Measurements from ENCODE around the gene GNS. TPM values are rescaled to one million over a fixed set of nuclear protein-coding genes. Genes with fewer than 3 reads are reported as not detected.

Gene GNS
- total RNA-seq, 1 donor from 2014 or later, result 19.9 TPM

- intact Hi-C loops (cut with micrococcal nuclease), result loop anchor here (2.0 to 5.0 kb wide), 3 partner anchors 90 to 353 kb away; partner anchors contain the start of gene XPOT
- no peak overlapping the region for H3K27ac Mint-ChIP-seq
- DNase-seq, result no peak
- H3K9me3 Mint-ChIP-seq, result no peaks in the 10 kb centered on the region
- peaks cover 2% of the 10 kb centered on the region for H3K27me3 Mint-ChIP-seq
- peaks cover 45% of the 10 kb centered on the region for H3K4me1 Mint-ChIP-seq
- H3K36me3 Mint-ChIP-seq (ENCODE audit: low read depth), result peaks cover 5% of the 10 kb centered on the region
- H3K4me3 Mint-ChIP-seq, result peak overlapping the region; percentile 4
Observed at GRCh38 chr12:64757771-64758170, 1.4 kb downstream of the GNS start.

GRCh38 chr12:64756376-64756775, 2.8 kb downstream of the GNS start:
- intact Hi-C loops (cut with micrococcal nuclease), result loop anchor here (5.0 kb wide), 2 partner anchors 89 to 299 kb away; no protein-coding TSS in a partner anchor
- no peaks in the 10 kb centered on the region for H3K27me3 Mint-ChIP-seq
- peaks cover 46% of the 10 kb centered on the region for H3K4me1 Mint-ChIP-seq
- no peak overlapping the region for H3K4me3 Mint-ChIP-seq
- H3K27ac Mint-ChIP-seq, result no peak overlapping the region
- DNase-seq, result no peak
- H3K36me3 Mint-ChIP-seq (ENCODE audit: low read depth), result peaks cover 5% of the 10 kb centered on the region
- H3K9me3 Mint-ChIP-seq, result no peaks in the 10 kb centered on the region

- no peaks in the 10 kb centered on the region for H3K27me3 Mint-ChIP-seq
- H3K9me3 Mint-ChIP-seq, result no peaks in the 10 kb centered on the region
- no peak overlapping the region for H3K27ac Mint-ChIP-seq
- peaks cover 15% of the 10 kb centered on the region for H3K36me3 Mint-ChIP-seq (ENCODE audit: low read depth)
- no peak overlapping the region for H3K4me3 Mint-ChIP-seq
- intact Hi-C loops (cut with micrococcal nuclease), result no loop called here
- H3K4me1 Mint-ChIP-seq, result peaks cover 34% of the 10 kb centered on the region
- no peak for DNase-seq
Observed at GRCh38 chr12:64753427-64753826, 5.8 kb downstream of the GNS start.

- peaks cover 16% of the 10 kb centered on the region for H3K36me3 Mint-ChIP-seq (ENCODE audit: low read depth)
Observed at GRCh38 chr12:64752833-64753238, 6.4 kb downstream of the GNS start.

GRCh38 chr12:64752032-64752431, 7.2 kb downstream of the GNS start:
- no peak overlapping the region for H3K4me3 Mint-ChIP-seq
- peaks cover 25% of the 10 kb centered on the region for H3K4me1 Mint-ChIP-seq
- H3K27ac Mint-ChIP-seq, result no peak overlapping the region
- intact Hi-C loops (cut with micrococcal nuclease), result no loop called here
- no peak for DNase-seq
- no peaks in the 10 kb centered on the region for H3K9me3 Mint-ChIP-seq
- no peaks in the 10 kb centered on the region for H3K27me3 Mint-ChIP-seq
- H3K36me3 Mint-ChIP-seq (ENCODE audit: low read depth), result peaks cover 20% of the 10 kb centered on the region

More at GRCh38 chr12:64752833-64753238, 6.4 kb downstream of the GNS start:
- intact Hi-C loops (cut with micrococcal nuclease), result no loop called here
- peaks cover 31% of the 10 kb centered on the region for H3K4me1 Mint-ChIP-seq
- H3K27me3 Mint-ChIP-seq, result no peaks in the 10 kb centered on the region
- H3K9me3 Mint-ChIP-seq, result no peaks in the 10 kb centered on the region
- no peak overlapping the region for H3K27ac Mint-ChIP-seq
- DNase-seq, result no peak
- no peak overlapping the region for H3K4me3 Mint-ChIP-seq

DNA sequence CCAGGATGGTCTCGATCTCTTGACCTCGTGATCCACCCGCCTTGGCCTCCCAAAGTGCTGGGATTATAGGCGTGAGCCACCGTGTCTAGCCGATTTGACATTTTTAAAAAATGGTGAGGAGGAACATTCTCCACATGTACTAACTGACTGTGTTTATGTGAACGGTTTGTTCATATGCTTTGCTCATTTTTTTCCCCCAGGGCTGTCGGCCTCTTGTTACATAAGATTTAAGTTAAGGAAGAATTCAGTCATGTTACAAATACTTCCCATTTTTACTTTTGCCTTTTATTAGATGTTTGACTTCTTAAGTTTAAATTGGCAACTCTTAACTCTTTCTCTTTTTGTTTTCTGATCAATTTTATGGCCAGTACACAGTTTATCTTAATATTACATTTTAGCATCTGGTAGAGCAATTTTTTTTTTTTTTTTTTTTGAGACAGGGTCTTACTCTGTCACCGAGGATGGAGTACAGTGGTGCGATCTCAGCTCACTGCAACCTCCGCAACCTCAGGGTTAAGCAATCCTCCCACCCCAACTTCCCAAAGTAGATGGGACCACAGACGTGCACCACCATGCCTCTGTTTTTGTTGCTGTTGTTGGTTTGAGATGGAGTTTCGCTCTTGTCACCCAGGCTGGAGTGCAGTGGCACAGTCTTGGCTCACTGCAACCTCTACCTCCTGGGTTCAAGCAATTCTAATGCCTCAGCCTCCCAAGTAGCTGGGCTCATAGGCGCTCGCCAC, 9.6 kb downstream of the GNS start:
- no peak for DNase-seq
- Mint-ChIP-seq H3K9me3 (no peaks in the 10 kb centered on the region), H3K4me1 (peaks cover 10% of the 10 kb centered on the region), H3K36me3 (ENCODE audit: low read depth) (peaks cover 22% of the 10 kb centered on the region), H3K27ac (no peak overlapping the region), H3K27me3 (no peaks in the 10 kb centered on the region), H3K4me3 (no peak overlapping the region)
- intact Hi-C loops (cut with micrococcal nuclease), result no loop called here

DNA sequence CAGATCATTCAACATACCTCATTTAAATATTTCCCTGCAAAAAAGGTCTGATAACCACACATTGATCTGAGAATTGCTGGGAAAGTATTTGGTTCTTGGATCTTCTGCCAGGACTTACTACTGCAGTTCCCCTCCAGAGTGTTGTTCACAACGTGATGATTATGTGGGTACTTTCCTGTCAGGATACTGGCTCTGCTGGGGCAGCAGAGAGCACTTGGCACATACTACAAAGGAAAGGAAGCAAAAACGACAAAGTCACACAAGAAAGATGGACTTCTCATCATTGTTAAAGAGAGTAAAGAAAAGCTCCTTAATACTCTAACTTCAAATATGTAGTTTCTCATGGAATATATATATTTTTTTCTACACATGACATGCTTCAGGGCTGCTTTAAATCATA, 11.5 kb downstream of the GNS start:
- H3K27ac Mint-ChIP-seq, result no peak overlapping the region
- intact Hi-C loops (cut with micrococcal nuclease), result no loop called here
- peaks cover 4% of the 10 kb centered on the region for H3K4me1 Mint-ChIP-seq

GRCh38 chr12:64746663-64747062, 12.5 kb downstream of the GNS start:
- Mint-ChIP-seq H3K4me3 (no peak overlapping the region), H3K27ac (no peak overlapping the region), H3K27me3 (no peaks in the 10 kb centered on the region), H3K9me3 (no peaks in the 10 kb centered on the region), H3K36me3 (ENCODE audit: low read depth) (peaks cover 34% of the 10 kb centered on the region), H3K4me1 (peaks cover 3% of the 10 kb centered on the region)
- DNase-seq, result no peak
- intact Hi-C loops (cut with micrococcal nuclease), result no loop called here

More for the DNA sequence above, 11.5 kb downstream of the GNS start:
- DNase-seq, result no peak
- H3K36me3 Mint-ChIP-seq (ENCODE audit: low read depth), result peaks cover 27% of the 10 kb centered on the region
- no peaks in the 10 kb centered on the region for H3K27me3 Mint-ChIP-seq
- H3K9me3 Mint-ChIP-seq, result no peaks in the 10 kb centered on the region
- H3K4me3 Mint-ChIP-seq, result no peak overlapping the region

GRCh38 chr12:64745980-64746379, 13.2 kb downstream of the GNS start:
- intact Hi-C loops (cut with micrococcal nuclease), result no loop called here

DNA sequence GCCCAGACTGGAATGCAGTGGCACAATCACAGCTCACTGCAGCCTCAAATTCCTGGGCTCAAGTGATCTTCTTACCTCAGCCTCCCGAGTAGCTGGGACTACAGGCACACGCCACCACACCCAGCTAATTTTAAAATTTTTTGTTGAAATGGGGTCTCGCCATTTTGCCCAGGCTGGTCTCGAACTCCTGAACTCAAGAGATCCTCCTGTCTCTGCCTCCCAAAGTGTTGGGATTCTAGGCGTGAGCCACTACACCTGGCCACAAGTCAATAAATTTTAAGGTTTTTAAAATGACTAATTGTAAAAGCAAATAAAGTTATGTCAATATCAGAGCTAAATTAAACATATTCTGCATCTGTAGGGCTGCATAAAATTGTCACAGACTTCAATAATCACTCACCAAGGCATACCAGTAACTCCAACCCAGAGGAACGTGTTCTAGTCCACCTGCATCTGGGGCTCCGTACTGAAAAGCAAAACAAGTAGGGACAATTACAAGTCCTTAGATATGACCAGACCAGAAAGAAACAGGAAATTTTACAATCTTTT, 13.9 kb downstream of the GNS start:
- Mint-ChIP-seq H3K27me3 (no peaks in the 10 kb centered on the region), H3K4me3 (no peak overlapping the region), H3K4me1 (peaks cover 3% of the 10 kb centered on the region)

More at GRCh38 chr12:64745980-64746379, 13.2 kb downstream of the GNS start:
- H3K36me3 Mint-ChIP-seq (ENCODE audit: low read depth), result peaks cover 38% of the 10 kb centered on the region
- H3K27ac Mint-ChIP-seq, result no peak overlapping the region
- peaks cover 3% of the 10 kb centered on the region for H3K4me1 Mint-ChIP-seq
- DNase-seq, result no peak
- H3K27me3 Mint-ChIP-seq, result no peaks in the 10 kb centered on the region
- H3K4me3 Mint-ChIP-seq, result no peak overlapping the region
- no peaks in the 10 kb centered on the region for H3K9me3 Mint-ChIP-seq

DNA sequence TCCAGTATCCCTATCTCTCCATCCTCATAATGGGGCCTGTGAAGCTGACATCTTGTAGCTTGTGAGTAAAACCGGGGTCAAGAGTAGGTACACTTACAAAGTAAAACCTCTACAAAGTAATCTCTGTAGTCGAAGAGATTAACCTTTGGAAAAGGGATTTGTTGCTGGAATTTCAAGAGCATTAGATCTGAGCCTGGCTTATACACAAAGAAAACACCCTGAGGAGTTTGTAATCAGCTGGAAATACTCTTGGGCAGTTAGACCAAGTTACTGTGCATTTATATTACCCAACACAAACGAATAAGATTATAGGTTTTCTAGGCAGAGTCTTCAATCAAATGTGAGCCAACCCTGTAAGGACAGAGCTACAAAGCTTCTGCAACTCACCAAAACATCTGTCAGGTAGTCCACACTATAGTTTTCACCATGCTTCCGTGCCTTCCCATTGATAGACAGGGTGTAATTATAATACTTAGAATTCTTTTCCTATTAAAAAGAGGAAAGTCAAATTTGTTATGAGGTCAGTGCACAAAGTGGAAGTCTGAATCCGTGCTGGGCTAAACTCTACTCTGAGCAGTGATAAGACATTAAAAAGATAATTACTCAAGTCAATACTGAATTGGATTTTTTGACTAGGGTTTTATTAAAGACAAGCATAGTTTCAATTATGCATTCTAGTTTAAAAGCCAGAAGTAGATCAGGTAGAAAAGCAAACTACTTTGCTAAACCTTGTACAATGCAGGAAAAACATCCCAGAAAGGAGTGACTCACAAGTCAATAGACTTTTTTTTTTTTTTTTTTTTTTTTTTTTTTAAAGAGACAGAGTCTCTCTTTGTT, 14.6 kb downstream of the GNS start:
- H3K4me3 Mint-ChIP-seq, result no peak overlapping the region
- H3K4me1 Mint-ChIP-seq, result peaks cover 3% of the 10 kb centered on the region
- peaks cover 44% of the 10 kb centered on the region for H3K36me3 Mint-ChIP-seq (ENCODE audit: low read depth)
- no peaks in the 10 kb centered on the region for H3K27me3 Mint-ChIP-seq
- intact Hi-C loops (cut with micrococcal nuclease), result no loop called here
- H3K9me3 Mint-ChIP-seq, result no peaks in the 10 kb centered on the region
- no peak for DNase-seq
- H3K27ac Mint-ChIP-seq, result no peak overlapping the region

More for the DNA sequence above, 13.9 kb downstream of the GNS start:
- peaks cover 41% of the 10 kb centered on the region for H3K36me3 Mint-ChIP-seq (ENCODE audit: low read depth)
- intact Hi-C loops (cut with micrococcal nuclease), result no loop called here
- DNase-seq, result no peak
- no peak overlapping the region for H3K27ac Mint-ChIP-seq
- H3K9me3 Mint-ChIP-seq, result no peaks in the 10 kb centered on the region

DNA sequence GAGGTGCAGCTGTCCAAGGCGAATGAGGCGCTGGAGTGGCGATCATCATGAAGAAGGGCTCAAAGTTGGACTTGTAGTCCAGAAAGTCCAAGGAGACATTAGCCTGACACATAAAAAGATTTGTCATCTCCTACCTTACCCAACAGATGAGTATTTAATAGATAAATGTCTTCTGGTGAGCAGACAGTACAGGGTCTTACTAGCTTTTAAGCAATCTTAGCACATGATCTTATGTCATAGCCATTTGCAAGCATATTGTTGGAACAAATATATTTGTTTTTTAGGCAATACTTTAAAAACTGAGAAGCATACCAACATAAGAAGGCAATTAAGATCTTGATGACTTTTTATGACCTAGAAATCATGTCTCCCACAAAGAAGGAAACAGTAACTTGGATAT, 16.0 kb downstream of the GNS start:
- Mint-ChIP-seq H3K36me3 (ENCODE audit: low read depth) (peaks cover 51% of the 10 kb centered on the region), H3K27me3 (no peaks in the 10 kb centered on the region)
- intact Hi-C loops (cut with micrococcal nuclease), result no loop called here

GRCh38 chr12:64742416-64742815, 16.8 kb downstream of the GNS start:
- peaks cover 11% of the 10 kb centered on the region for H3K4me1 Mint-ChIP-seq
- H3K4me3 Mint-ChIP-seq, result no peak overlapping the region
- H3K36me3 Mint-ChIP-seq (ENCODE audit: low read depth), result peaks cover 56% of the 10 kb centered on the region
- no peak overlapping the region for H3K27ac Mint-ChIP-seq
- no peaks in the 10 kb centered on the region for H3K27me3 Mint-ChIP-seq
- intact Hi-C loops (cut with micrococcal nuclease), result no loop called here
- DNase-seq, result no peak
- no peaks in the 10 kb centered on the region for H3K9me3 Mint-ChIP-seq

More for the DNA sequence above, 16.0 kb downstream of the GNS start:
- DNase-seq, result no peak
- H3K4me1 Mint-ChIP-seq, result peaks cover 7% of the 10 kb centered on the region
- no peak overlapping the region for H3K4me3 Mint-ChIP-seq
- no peaks in the 10 kb centered on the region for H3K9me3 Mint-ChIP-seq
- no peak overlapping the region for H3K27ac Mint-ChIP-seq

DNA sequence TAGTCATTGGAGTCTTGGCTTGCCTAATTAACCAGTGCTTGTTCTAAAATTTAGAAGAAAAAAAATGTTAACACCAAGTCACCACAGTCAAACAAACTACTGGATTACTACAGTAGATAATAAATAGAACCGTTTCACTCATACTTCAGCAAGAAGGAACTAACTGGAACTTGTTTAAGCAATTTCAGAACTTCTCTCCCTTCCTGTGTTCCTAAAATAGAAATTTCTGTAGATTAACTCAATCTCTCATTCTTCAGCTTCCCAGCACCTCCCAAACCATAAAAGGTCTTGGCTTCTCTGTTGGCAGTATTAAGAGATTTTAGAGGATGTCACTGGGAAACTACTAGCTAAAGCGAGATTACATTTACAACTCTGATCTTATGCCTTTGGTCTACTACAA, 18.6 kb downstream of the GNS start:
- H3K36me3 Mint-ChIP-seq (ENCODE audit: low read depth), result peaks cover 64% of the 10 kb centered on the region

More for the DNA sequence above, 18.6 kb downstream of the GNS start:
- no peak for DNase-seq
- H3K4me1 Mint-ChIP-seq, result peaks cover 18% of the 10 kb centered on the region
- no peak overlapping the region for H3K27ac Mint-ChIP-seq
- intact Hi-C loops (cut with micrococcal nuclease), result no loop called here
- no peaks in the 10 kb centered on the region for H3K27me3 Mint-ChIP-seq
- no peak overlapping the region for H3K4me3 Mint-ChIP-seq
- H3K9me3 Mint-ChIP-seq, result no peaks in the 10 kb centered on the region

Data from activated CD4-positive, alpha-beta T cell treated with anti-CD3 and anti-CD28 coated beads, Interleukin-2, amount 10 ng/mL, durations not matched to agents 24 days and 14 days (primary cell).